Fibroblast of lung (primary cell): Measurements from ENCODE around the gene COA4. TPM values are rescaled to one million over a fixed set of nuclear protein-coding genes. Genes with fewer than 3 reads are reported as not detected.
A peak's percentile ranks its signal among the peaks of the same experiment; 100 is the strongest.
"Not testable (repeated sequence)": the region's sequence is repeated elsewhere in the genome, so short reads cannot be mapped to it uniquely, and the experiment has no call there.

Experiments
- DNase-seq, 2 donors: peaks; one replicate each; pipeline versions ENCODE4 v3.0.0 to v3.0.0-alpha.2; 2010; ENCODE audit warnings: low read depth in 2 of 2
- H2AFZ ChIP-seq: 2 replicates; pipeline ENCODE4 v1.5.1; 2012; ENCODE audit warnings: low read length, control low read depth, inconsistent platforms
- H3K27ac ChIP-seq: 2 replicates; pipeline ENCODE4 v1.5.1; 2011; ENCODE audit warnings: low read length, control low read depth; ENCODE audit not compliant: insufficient read depth
- H3K27me3 ChIP-seq: 2 replicates; pipeline ENCODE4 v1.5.1; 2011; ENCODE audit warnings: mild to moderate bottlenecking, low read length; ENCODE audit not compliant: control insufficient read depth, insufficient read depth
- H3K36me3 ChIP-seq: 2 replicates; pipeline ENCODE4 v1.5.1; 2011; ENCODE audit warnings: low read length; ENCODE audit not compliant: control insufficient read depth, insufficient read depth
- H3K4me1 ChIP-seq: 2 replicates; pipeline ENCODE4 v1.5.1; 2011; ENCODE audit warnings: low read length; ENCODE audit not compliant: control insufficient read depth, insufficient read depth; ENCODE audit errors: extremely low read depth
- H3K4me2 ChIP-seq: 2 replicates; pipeline ENCODE4 v1.5.1; 2011; ENCODE audit warnings: low read length, control low read depth; ENCODE audit not compliant: insufficient read depth; ENCODE audit errors: extremely low read depth
- H3K4me3 ChIP-seq, 4 experiments: fragments of 200-600 bp in 1 of 4; sonication (generic) in 1 of 4; replicated peaks in 1 of 4; 2 replicates each; pipeline ENCODE4 v1.5.1; 2011 to 2016; ENCODE audit warnings: low read length in 4 of 4, low read depth in 3 of 4, mild to moderate bottlenecking in 3 of 4, control low read depth in 2 of 4, inconsistent platforms in 1 of 4, mixed read lengths in 1 of 4; ENCODE audit not compliant: insufficient read depth in 1 of 4; ENCODE audit errors: control extremely low read depth in 1 of 4
- H3K79me2 ChIP-seq: 2 replicates; pipeline ENCODE4 v1.5.1; 2012; ENCODE audit warnings: mild to moderate bottlenecking, low read length, inconsistent platforms; ENCODE audit not compliant: control insufficient read depth, insufficient read depth
- H3K9ac ChIP-seq: 2 replicates; pipeline ENCODE4 v1.5.1; 2011; ENCODE audit warnings: mild to moderate bottlenecking, low read length, control low read depth; ENCODE audit not compliant: insufficient read depth
- H3K9me3 ChIP-seq: 2 replicates; pipeline ENCODE4 v1.5.1; 2012; ENCODE audit warnings: low read depth, low read length; ENCODE audit not compliant: control insufficient read depth, insufficient read depth
- H4K20me1 ChIP-seq: 2 replicates; pipeline ENCODE4 v1.5.1; 2011; ENCODE audit warnings: low read length; ENCODE audit not compliant: control insufficient read depth, insufficient read depth; ENCODE audit errors: extremely low read depth
- EZH2 ChIP-seq: IDR thresholded peaks from 2 replicates; pipeline ENCODE4 v1.5.1; 2012; ENCODE audit warnings: low read length, control low read depth, mild to moderate bottlenecking; ENCODE audit errors: missing control alignments
- polyA plus RNA-seq, 2 donors: library from polyadenylated mRNA; depleted of rRNA in 1 of 2; stranded (reverse) in 1 of 2; unstranded in 1 of 2; fragments of >200 nt; gene quantifications; 2 replicates each; pipeline ENCODE4 v1.2.1, GENCODE V29; 2011 to 2012; ENCODE audit warnings: missing spikeins in 1 of 2
- total RNA-seq: library from RNA; depleted of rRNA; stranded (reverse); fragments of >200 nt; gene quantifications from 2 replicates; pipeline ENCODE4 v1.2.1, GENCODE V29; 2014
- TF ChIP-seq, protein P1 (sequence below), 2 donors: IDR thresholded peaks in 1 of 2; conservative IDR thresholded peaks in 1 of 2; 1 replicate in 1 of 2; 2 replicates in 1 of 2; pipeline ENCODE4 v1.5.1; 2011 to 2012; ENCODE audit warnings: low read length in 2 of 2, control low read depth in 1 of 2, inconsistent platforms in 1 of 2, low read depth in 1 of 2, mild to moderate bottlenecking in 1 of 2

The COA4 gene
- total and polyA plus RNA-seq, 2 donors (not counting 1 experiment from before 2014, with no cell fraction given) = 56.2 to 64.7 TPM

GRCh38 chr11:73889019-73889418 is 12.4 kb upstream of the COA4 start:
- Histone ChIP-seq H3K79me2 (no peaks in the 10 kb centered on the region), H3K9ac (no peak overlapping the region), H3K4me1 (peaks cover 2% of the 10 kb centered on the region), H3K27me3 (no peaks in the 10 kb centered on the region), H3K27ac (no peak overlapping the region), H2AFZ (no peak overlapping the region), H3K9me3 (no peaks in the 10 kb centered on the region), H3K36me3 (peaks cover 2% of the 10 kb centered on the region), H3K4me3 (no peak overlapping the region), H4K20me1 (no peaks in the 10 kb centered on the region), H3K4me2 (no peak overlapping the region)
- peak; percentile 56 to 66 for DNase-seq
- TF ChIP-seq EZH2 = no peak
- TF ChIP-seq, protein P1, sequence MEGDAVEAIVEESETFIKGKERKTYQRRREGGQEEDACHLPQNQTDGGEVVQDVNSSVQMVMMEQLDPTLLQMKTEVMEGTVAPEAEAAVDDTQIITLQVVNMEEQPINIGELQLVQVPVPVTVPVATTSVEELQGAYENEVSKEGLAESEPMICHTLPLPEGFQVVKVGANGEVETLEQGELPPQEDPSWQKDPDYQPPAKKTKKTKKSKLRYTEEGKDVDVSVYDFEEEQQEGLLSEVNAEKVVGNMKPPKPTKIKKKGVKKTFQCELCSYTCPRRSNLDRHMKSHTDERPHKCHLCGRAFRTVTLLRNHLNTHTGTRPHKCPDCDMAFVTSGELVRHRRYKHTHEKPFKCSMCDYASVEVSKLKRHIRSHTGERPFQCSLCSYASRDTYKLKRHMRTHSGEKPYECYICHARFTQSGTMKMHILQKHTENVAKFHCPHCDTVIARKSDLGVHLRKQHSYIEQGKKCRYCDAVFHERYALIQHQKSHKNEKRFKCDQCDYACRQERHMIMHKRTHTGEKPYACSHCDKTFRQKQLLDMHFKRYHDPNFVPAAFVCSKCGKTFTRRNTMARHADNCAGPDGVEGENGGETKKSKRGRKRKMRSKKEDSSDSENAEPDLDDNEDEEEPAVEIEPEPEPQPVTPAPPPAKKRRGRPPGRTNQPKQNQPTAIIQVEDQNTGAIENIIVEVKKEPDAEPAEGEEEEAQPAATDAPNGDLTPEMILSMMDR (conservative IDR thresholded peaks at IDR 0.05 in 1 of 2, IDR thresholded peaks at IDR 0.05 in 1 of 2; ENCODE audit: low read depth in 1 of 2, low read length in 2 of 2) = no peak

- Histone ChIP-seq H4K20me1 (no peaks in the 10 kb centered on the region), H3K4me1 (peaks cover 2% of the 10 kb centered on the region), H3K36me3 (peaks cover 2% of the 10 kb centered on the region), H3K4me2 (no peak overlapping the region), H3K4me3 (no peak overlapping the region), H3K79me2 (no peaks in the 10 kb centered on the region), H3K9ac (no peak overlapping the region), H3K27me3 (no peaks in the 10 kb centered on the region), H2AFZ (no peak overlapping the region), H3K9me3 (no peaks in the 10 kb centered on the region), H3K27ac (no peak overlapping the region)
- TF ChIP-seq, protein P1 (conservative IDR thresholded peaks at IDR 0.05 in 1 of 2, IDR thresholded peaks at IDR 0.05 in 1 of 2; ENCODE audit: low read depth in 1 of 2, low read length in 2 of 2) = no peak
- no peak for TF ChIP-seq EZH2
- no peak for DNase-seq
These were observed 11.6 kb upstream of the COA4 start for GRCh38 chr11:73888244-73888643.

DNA sequence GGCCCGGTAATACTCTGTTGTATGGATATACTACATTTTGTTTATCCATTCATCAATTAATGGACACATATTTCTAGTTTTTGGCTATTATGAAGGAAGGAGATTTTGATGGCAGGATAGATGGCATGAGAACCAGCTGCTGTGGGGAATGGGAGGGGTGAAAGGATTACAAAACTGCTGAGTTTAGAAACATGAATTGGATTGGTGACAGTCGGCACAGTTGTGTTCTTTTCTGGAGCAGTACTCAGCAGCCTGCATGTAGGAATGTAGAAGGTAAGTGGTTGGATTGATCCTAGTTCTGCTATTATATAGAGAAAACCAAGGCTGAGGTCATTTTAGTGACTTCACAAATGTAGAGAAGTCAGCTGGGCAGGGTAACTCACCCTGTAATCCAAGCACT is 7.2 kb upstream of the COA4 start:
- no peak for DNase-seq
- no peak overlapping the region for H3K4me2 ChIP-seq
- no peak overlapping the region for H2AFZ ChIP-seq
- H4K20me1 ChIP-seq = no peaks in the 10 kb centered on the region
- H3K4me3 ChIP-seq = no peak overlapping the region
- no peaks in the 10 kb centered on the region for H3K36me3 ChIP-seq
- no peaks in the 10 kb centered on the region for H3K79me2 ChIP-seq
- TF ChIP-seq, protein P1 (conservative IDR thresholded peaks at IDR 0.05 in 1 of 2, IDR thresholded peaks at IDR 0.05 in 1 of 2; ENCODE audit: low read depth in 1 of 2, low read length in 2 of 2) = no peak
- no peak for TF ChIP-seq EZH2
- H3K9me3 ChIP-seq = no peaks in the 10 kb centered on the region
- H3K9ac ChIP-seq = no peak overlapping the region
- no peaks in the 10 kb centered on the region for H3K4me1 ChIP-seq
- no peak overlapping the region for H3K27ac ChIP-seq
- H3K27me3 ChIP-seq = no peaks in the 10 kb centered on the region

DNA sequence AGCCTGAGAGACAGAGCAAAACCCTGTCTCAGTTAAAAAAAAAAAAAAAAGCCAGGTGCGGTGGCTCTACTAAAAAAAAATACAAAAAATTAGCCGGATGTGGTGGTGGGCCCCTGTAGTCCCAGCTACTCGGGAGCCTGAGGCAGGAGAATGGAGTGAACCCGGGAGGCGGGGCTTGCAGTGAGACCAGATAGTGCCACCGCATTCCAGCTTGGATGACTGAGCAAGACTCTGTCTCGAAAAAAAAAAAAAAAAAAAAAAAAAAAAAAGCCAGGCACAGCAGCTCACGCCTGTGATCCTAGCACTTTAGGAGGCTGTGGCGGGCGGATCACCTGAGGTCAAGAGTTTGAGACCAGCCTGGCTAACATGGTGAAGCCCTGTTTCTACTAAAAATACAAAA is 3.8 kb upstream of the COA4 start:
- not testable (repeated sequence) for H3K9ac ChIP-seq, H3K4me3 ChIP-seq, H2AFZ ChIP-seq, H3K27ac ChIP-seq, H3K27me3 ChIP-seq, H3K9me3 ChIP-seq, H3K36me3 ChIP-seq, H3K4me2 ChIP-seq, H4K20me1 ChIP-seq, DNase-seq, H3K4me1 ChIP-seq
- H3K79me2 ChIP-seq = peaks cover 15% of the 10 kb centered on the region
